PC-9 (cell line): ENCODE results near the gene GMNC. TPM values are rescaled to one million over a fixed set of nuclear protein-coding genes. Genes with fewer than 3 reads are reported as not detected.
"Not testable (repeated sequence)": the region's sequence is repeated elsewhere in the genome, so short reads cannot be mapped to it uniquely, and the experiment has no call there.

Experiments
- BruUV-seq: library from RNA; stranded (reverse); fragments of 400-500 nt; replicated peaks from 2 replicates; lab custom pipeline; 2021; lab: Mats Ljungman, UMichigan
- CTCF ChIA-PET: fragments of 300-600 bp; sonication (Branson Sonifier 250); formaldehyde crosslinking; loops from one replicate; lab custom pipeline; 2022; ENCODE audit warnings: antibody characterized with exemption; lab: Charles Lee
- POLR2A ChIA-PET: fragments of 300-600 bp; sonication (Branson Sonifier 250); formaldehyde crosslinking; loops from one replicate; lab custom pipeline; 2022; ENCODE audit warnings: antibody characterized with exemption; ENCODE audit not compliant: unreplicated experiment; lab: Charles Lee
- DNase-seq, 2 experiments: peaks; one replicate each; pipeline versions ENCODE4 v3.0.0 to v3.0.0-alpha.2; 2015 to 2022; ENCODE audit warnings: mixed read lengths in 1 of 2
- H2AFZ ChIP-seq: fragments of 200-600 bp; sonication (generic); 2 replicates; pipeline ENCODE4 v1.8.1; 2017; ENCODE audit warnings: antibody characterized with exemption
- H3F3A ChIP-seq: fragments of 200-600 bp; sonication (generic); 2 replicates; pipeline ENCODE4 v1.8.1; 2017; ENCODE audit warnings: antibody characterized with exemption, mild to moderate bottlenecking, low read depth; ENCODE audit not compliant: insufficient read depth
- H3K27ac ChIP-seq: fragments of 200-600 bp; sonication (generic); 2 replicates; pipeline ENCODE4 v1.6.1; 2016; ENCODE audit warnings: mixed run types
- H3K27me3 ChIP-seq: fragments of 200-600 bp; sonication (generic); 2 replicates; pipeline ENCODE4 v1.6.1; 2016; ENCODE audit warnings: low read depth, mixed run types; ENCODE audit not compliant: insufficient read depth
- H3K36me3 ChIP-seq: fragments of 200-600 bp; sonication (generic); 2 replicates; pipeline ENCODE4 v1.6.1; 2016; ENCODE audit warnings: low read depth, mixed run types
- H3K4me1 ChIP-seq: fragments of 200-600 bp; sonication (generic); replicated peaks from 2 replicates; pipeline ENCODE4 v1.6.1; 2016; ENCODE audit warnings: mixed run types; ENCODE audit not compliant: insufficient read depth
- H3K4me2 ChIP-seq: fragments of 200-600 bp; sonication (generic); 2 replicates; pipeline ENCODE4 v1.6.1; 2017; ENCODE audit warnings: mixed run types
- H3K4me3 ChIP-seq: fragments of 200-600 bp; sonication (generic); 2 replicates; pipeline ENCODE4 v1.6.1; 2016; ENCODE audit warnings: mixed run types
- H3K79me2 ChIP-seq: fragments of 200-600 bp; sonication (generic); 2 replicates; pipeline ENCODE4 v1.6.1; 2017; ENCODE audit warnings: low read depth, mixed run types
- H3K9me2 ChIP-seq: fragments of 200-600 bp; sonication (generic); 2 replicates; pipeline ENCODE4 v1.8.1; 2017; ENCODE audit warnings: mild to moderate bottlenecking; ENCODE audit not compliant: insufficient read depth
- H3K9me3 ChIP-seq: fragments of 200-600 bp; sonication (generic); 2 replicates; pipeline ENCODE4 v1.8.1; 2016; ENCODE audit warnings: low read depth; ENCODE audit not compliant: insufficient read depth
- H4K20me1 ChIP-seq: fragments of 200-600 bp; sonication (generic); 2 replicates; pipeline ENCODE4 v1.8.1; 2017; ENCODE audit not compliant: insufficient read depth
- CTCF ChIP-seq: fragments of 200-600 bp; sonication (generic); conservative IDR thresholded peaks from 2 replicates; pipeline ENCODE4 v1.6.1; 2017; ENCODE audit warnings: mixed run types, antibody characterized with exemption, mild to moderate bottlenecking, moderate library complexity
- EZH2 ChIP-seq: fragments of 200-600 bp; sonication (generic); IDR thresholded peaks from 2 replicates; pipeline ENCODE4 v1.8.0; 2017; ENCODE audit warnings: antibody characterized with exemption, low read depth
- intact Hi-C: fragments of 100-400 bp; cut with micrococcal nuclease; formaldehyde crosslinking; loops from one replicate; pipeline ENCODE4 v1.10.0; 2022; ENCODE audit not compliant: unreplicated experiment
- total RNA-seq: library from RNA; stranded (reverse); gene quantifications from 2 replicates; pipeline ENCODE4 v1.2.3, GENCODE V29; 2021

The GMNC gene
- total RNA-seq, 1 experiment from 2014 or later = not detected

- H3F3A ChIP-seq = no peaks in the 10 kb centered on the region
- no peaks in the 10 kb centered on the region for H3K79me2 ChIP-seq
- H3K27me3 ChIP-seq = no peaks in the 10 kb centered on the region
- no peaks in the 10 kb centered on the region for H4K20me1 ChIP-seq
- no peaks in the 10 kb centered on the region for H3K36me3 ChIP-seq
- no peaks in the 10 kb centered on the region for H3K9me2 ChIP-seq
- H3K27ac ChIP-seq = no peak overlapping the region
- ChIA-PET CTCF (no interaction called here), POLR2A (no interaction called here)
- no peak overlapping the region for H2AFZ ChIP-seq
- intact Hi-C loops = no loop called here
- TF ChIP-seq EZH2 = no peak
- peak; percentile 69 for TF ChIP-seq CTCF
- DNase-seq = no peak
- H3K9me3 ChIP-seq = no peaks in the 10 kb centered on the region
- no TSS peak for BruUV-seq
- H3K4me1 ChIP-seq = no peaks in the 10 kb centered on the region
- H3K4me2 ChIP-seq = no peak overlapping the region
- no peak overlapping the region for H3K4me3 ChIP-seq
Measured at GRCh38 chr3:190877925-190878324, 15.4 kb upstream of the GMNC start.

GRCh38 chr3:190876433-190876832, 13.9 kb upstream of the GMNC start:
- intact Hi-C loops, H3F3A ChIP-seq, CTCF ChIA-PET, H3K4me1 ChIP-seq, H3K27me3 ChIP-seq, H3K27ac ChIP-seq, H3K4me2 ChIP-seq, H3K4me3 ChIP-seq, H3K36me3 ChIP-seq, H3K9me2 ChIP-seq, H3K9me3 ChIP-seq, DNase-seq, POLR2A ChIA-PET, H3K79me2 ChIP-seq, H4K20me1 ChIP-seq, BruUV-seq, H2AFZ ChIP-seq: not testable (repeated sequence)

GRCh38 chr3:190875061-190875460, 12.6 kb upstream of the GMNC start:
- H3K36me3 ChIP-seq, H3F3A ChIP-seq, H3K4me3 ChIP-seq, H2AFZ ChIP-seq, BruUV-seq, H3K79me2 ChIP-seq, H3K4me1 ChIP-seq, H4K20me1 ChIP-seq, POLR2A ChIA-PET, H3K27ac ChIP-seq, H3K9me2 ChIP-seq, intact Hi-C loops, CTCF ChIA-PET, H3K9me3 ChIP-seq, DNase-seq, H3K4me2 ChIP-seq, H3K27me3 ChIP-seq: not testable (repeated sequence)

DNA sequence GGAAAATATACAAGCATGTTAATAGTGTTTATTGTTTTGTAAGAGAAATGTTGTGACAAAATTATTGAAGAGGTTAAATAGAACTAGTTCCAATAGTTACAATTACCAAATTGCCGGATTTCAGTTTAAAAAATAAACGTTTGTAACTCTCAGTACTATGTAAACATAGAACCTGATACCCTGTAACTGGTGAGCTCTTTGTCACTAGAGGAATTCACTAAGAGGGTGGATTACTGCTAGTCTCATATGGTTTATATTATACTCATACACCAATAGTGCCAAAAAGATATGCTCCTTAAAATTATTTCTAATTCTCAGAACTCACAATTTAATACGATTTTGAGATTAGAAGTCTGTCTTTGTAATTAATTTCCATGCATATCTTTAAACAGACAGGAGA, 7.6 kb upstream of the GMNC start:
- POLR2A ChIA-PET = interaction anchor here (0.5 kb wide), 1 partner anchor 513 kb away, joined by 4 read pairs; no protein-coding TSS in a partner anchor
- Histone ChIP-seq H2AFZ (no peak overlapping the region), H3K27me3 (no peaks in the 10 kb centered on the region), H3K9me3 (no peaks in the 10 kb centered on the region), H3K9me2 (no peaks in the 10 kb centered on the region), H3K4me2 (no peak overlapping the region), H3K4me1 (no peaks in the 10 kb centered on the region), H3K36me3 (no peaks in the 10 kb centered on the region), H3K27ac (no peak overlapping the region), H3F3A (no peaks in the 10 kb centered on the region), H3K79me2 (no peaks in the 10 kb centered on the region), H4K20me1 (no peaks in the 10 kb centered on the region), H3K4me3 (no peak overlapping the region)
- TF ChIP-seq EZH2 (no peak), CTCF (no peak)
- DNase-seq = no peak
- intact Hi-C loops = no loop called here
- CTCF ChIA-PET = no interaction called here
- no TSS peak for BruUV-seq
